Measurements from ENCODE around the gene MET. TPM values are rescaled to one million over a fixed set of nuclear protein-coding genes. Genes with fewer than 3 reads are reported as not detected.

MET gene
- total RNA-seq, 3 donors from 2014 or later: 15.6 to 35.1 (median 31.0) TPM

- no peaks in the 10 kb centered on the region for H3K4me1 ChIP-seq (ENCODE audit: low read depth)
- no peaks in the 10 kb centered on the region for H3K9me3 ChIP-seq
- intact Hi-C loops (cut with DNase I, micrococcal nuclease): no loop called here
- no peaks in the 10 kb centered on the region for H3K36me3 ChIP-seq (ENCODE audit: low read depth)
- no peak for TF ChIP-seq CTCF (IDR thresholded peaks at IDR 0.05)
- ATAC-seq: no peak
- no peak for DNase-seq
- H3K4me3 ChIP-seq: no peak overlapping the region
These were observed 59.0 kb downstream of the MET start for GRCh38 chr7:116731023-116731395.

GRCh38 chr7:116731445-116732335, 59.7 kb downstream of the MET start:
- H3K9me3 ChIP-seq: no peaks in the 10 kb centered on the region
- H3K4me1 ChIP-seq (ENCODE audit: low read depth): no peaks in the 10 kb centered on the region
- DNase-seq: no peak
- intact Hi-C loops (cut with DNase I, micrococcal nuclease): no loop called here
- ATAC-seq: no peak
- H3K4me3 ChIP-seq: no peak overlapping the region
- TF ChIP-seq CTCF (IDR thresholded peaks at IDR 0.05): no peak
- no peaks in the 10 kb centered on the region for H3K36me3 ChIP-seq (ENCODE audit: low read depth)

GRCh38 chr7:116732788-116733694, 61.0 kb downstream of the MET start:
- no peak for TF ChIP-seq CTCF (IDR thresholded peaks at IDR 0.05)
- intact Hi-C loops (cut with DNase I, micrococcal nuclease): no loop called here
- DNase-seq (no peak), ATAC-seq (no peak)
- Histone ChIP-seq H3K36me3 (ENCODE audit: low read depth) (no peaks in the 10 kb centered on the region), H3K4me1 (ENCODE audit: low read depth) (no peaks in the 10 kb centered on the region), H3K4me3 (no peak overlapping the region), H3K9me3 (no peaks in the 10 kb centered on the region)

- H3K9me3 ChIP-seq: no peaks in the 10 kb centered on the region
- ATAC-seq (no peak), DNase-seq (no peak)
- H3K4me1 ChIP-seq (ENCODE audit: low read depth): no peaks in the 10 kb centered on the region
- intact Hi-C loops (cut with DNase I, micrococcal nuclease): no loop called here
- no peak for TF ChIP-seq CTCF (IDR thresholded peaks at IDR 0.05)
- no peaks in the 10 kb centered on the region for H3K36me3 ChIP-seq (ENCODE audit: low read depth)
- H3K4me3 ChIP-seq: no peak overlapping the region
These were observed 62.1 kb downstream of the MET start for GRCh38 chr7:116733924-116734580.

- DNase-seq: no peak
- no peak for ATAC-seq
- no peaks in the 10 kb centered on the region for H3K9me3 ChIP-seq
- no peak overlapping the region for H3K4me3 ChIP-seq
- H3K36me3 ChIP-seq (ENCODE audit: low read depth): no peaks in the 10 kb centered on the region
- no peaks in the 10 kb centered on the region for H3K4me1 ChIP-seq (ENCODE audit: low read depth)
- no peak for TF ChIP-seq CTCF (IDR thresholded peaks at IDR 0.05)
- intact Hi-C loops (cut with DNase I, micrococcal nuclease): no loop called here
These were observed 62.7 kb downstream of the MET start for GRCh38 chr7:116734710-116735109.

Measured in mucosa of descending colon (tissue), 3 donors.